NCI-H1105 (cell line): ENCODE measurements around the gene SSBP4.
A peak's percentile ranks its signal among the peaks of the same experiment; 100 is the strongest.

Experiments used
- DNase-seq: peaks from one replicate; lab custom pipeline; 2025; lab: John Stamatoyannopoulos, UW

SSBP4 gene

GRCh38 chr19:18445262-18445948, 26.2 kb downstream of the SSBP4 start:
- DNase-seq = no peak

- no peak for DNase-seq
Observed at GRCh38 chr19:18446145-18446810, 27.1 kb downstream of the SSBP4 start.

- DNase-seq = no peak
Observed at GRCh38 chr19:18446811-18447359, 27.7 kb downstream of the SSBP4 start.

GRCh38 chr19:18449552-18449951, 30.4 kb downstream of the SSBP4 start:
- DNase-seq = no peak

- no peak for DNase-seq
Observed at GRCh38 chr19:18450021-18450930, 31.1 kb downstream of the SSBP4 start.

- peak; percentile 53 for DNase-seq
Observed at GRCh38 chr19:18450931-18451836, 32.0 kb downstream of the SSBP4 start.

GRCh38 chr19:18452386-18452785, 33.2 kb downstream of the SSBP4 start:
- DNase-seq = no peak

GRCh38 chr19:18453269-18454024, 34.2 kb downstream of the SSBP4 start:
- DNase-seq = no peak

GRCh38 chr19:18456279-18456678, 37.1 kb downstream of the SSBP4 start:
- DNase-seq = no peak

- DNase-seq = no peak
Observed at GRCh38 chr19:18456974-18457373, 37.8 kb downstream of the SSBP4 start.

GRCh38 chr19:18457483-18458331, 38.5 kb downstream of the SSBP4 start:
- DNase-seq = no peak

GRCh38 chr19:18460900-18461299, 41.7 kb downstream of the SSBP4 start:
- DNase-seq = no peak

- DNase-seq = no peak
Observed at GRCh38 chr19:18461471-18461870, 42.3 kb downstream of the SSBP4 start.

- DNase-seq = peak; percentile 74
Observed at GRCh38 chr19:18464646-18465045, 45.4 kb downstream of the SSBP4 start.

GRCh38 chr19:18465214-18465963, 46.2 kb downstream of the SSBP4 start:
- no peak for DNase-seq

GRCh38 chr19:18465964-18466339, 46.8 kb downstream of the SSBP4 start:
- no peak for DNase-seq

- no peak for DNase-seq
Observed at GRCh38 chr19:18466354-18466753, 47.2 kb downstream of the SSBP4 start.

GRCh38 chr19:18467978-18468377, 48.8 kb downstream of the SSBP4 start:
- no peak for DNase-seq

- no peak for DNase-seq
Observed at GRCh38 chr19:18468517-18468916, 49.3 kb downstream of the SSBP4 start.
